Fibroblast of pulmonary artery (primary cell): ENCODE measurements around the gene FAM24A.
A peak's percentile ranks its signal among the peaks of the same experiment; 100 is the strongest.

ENCODE experiments used
- DNase-seq: peaks from one replicate; pipeline ENCODE4 v3.0.0-alpha.2; 2010; ENCODE audit warnings: low read depth
- H3K4me3 ChIP-seq: replicated peaks from 2 replicates; pipeline ENCODE4 v1.5.1; 2011; ENCODE audit warnings: low read depth, mild to moderate bottlenecking, control low read depth, low read length, moderate library complexity
- CTCF ChIP-seq: IDR thresholded peaks from 2 replicates; pipeline ENCODE4 v1.5.1; 2011; ENCODE audit warnings: mild to moderate bottlenecking, control low read depth, low read length, inconsistent platforms; ENCODE audit errors: missing control alignments

The FAM24A gene

DNA sequence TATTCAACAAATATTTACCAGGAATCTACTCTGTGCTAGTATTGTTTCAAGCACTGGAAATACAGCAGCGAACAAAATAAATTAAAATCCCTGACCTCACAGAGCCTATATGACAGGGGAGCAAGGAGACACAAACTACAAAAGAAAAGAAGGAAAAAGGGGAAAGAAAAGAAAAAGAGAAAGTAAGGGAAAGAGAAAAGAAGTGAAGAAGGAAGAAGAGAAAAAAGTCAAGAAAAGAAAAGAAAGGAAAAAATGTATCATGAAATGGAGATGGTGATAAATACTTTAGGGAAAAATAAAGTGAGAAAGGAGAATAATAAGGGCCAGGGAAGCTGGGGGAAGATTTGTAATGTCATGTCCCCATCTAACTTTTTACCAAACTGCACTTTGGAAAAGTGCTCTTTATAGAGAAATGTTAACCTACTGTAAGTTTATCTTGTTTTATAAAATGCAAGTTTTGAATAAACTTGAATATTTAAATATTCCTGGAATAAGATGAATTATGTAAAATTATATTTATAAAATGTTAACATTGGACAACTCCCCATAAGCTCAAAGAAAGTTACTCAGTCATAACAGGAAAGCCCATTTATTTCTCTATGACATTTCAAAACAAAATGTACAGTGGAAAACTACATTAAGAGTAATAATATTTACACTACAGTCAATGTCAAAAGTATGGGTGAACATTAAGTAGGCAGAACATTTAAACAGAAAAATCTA is 28.9 kb downstream of the FAM24A start:
- TF ChIP-seq CTCF = no peak
- H3K4me3 ChIP-seq = no peak overlapping the region
- no peak for DNase-seq

DNA sequence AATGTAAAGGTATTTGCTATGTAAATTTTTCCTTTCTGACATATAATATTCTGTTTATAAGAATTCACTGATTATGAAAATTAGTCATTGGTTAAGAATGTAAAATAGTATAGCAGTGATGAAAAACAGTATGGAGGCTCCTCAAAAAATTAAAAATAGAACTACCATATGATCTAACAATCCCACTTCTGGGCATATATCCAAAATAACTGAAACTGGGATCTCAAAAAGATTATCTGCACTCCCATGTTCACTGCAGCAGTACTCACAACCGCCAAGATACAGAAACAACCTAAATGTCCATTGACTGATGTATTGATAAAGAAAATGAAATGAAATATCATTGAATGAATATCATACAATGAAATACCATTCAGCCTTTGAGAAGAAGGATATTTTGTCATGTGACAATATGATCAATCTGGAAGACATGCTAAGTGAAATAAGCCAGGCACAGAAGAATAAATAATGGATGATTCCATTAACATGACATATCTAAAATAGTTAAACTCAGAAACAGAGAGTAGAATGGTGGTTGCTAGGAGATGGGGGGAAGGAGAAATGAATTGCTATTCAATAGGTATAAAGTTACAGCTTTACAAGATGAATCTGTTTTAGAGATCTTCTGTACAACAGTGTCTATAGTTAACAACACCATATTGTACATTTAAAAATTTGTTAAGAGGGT is 29.6 kb downstream of the FAM24A start:
- H3K4me3 ChIP-seq = no peak overlapping the region
- peak; percentile 79 for DNase-seq
- no peak for TF ChIP-seq CTCF

DNA sequence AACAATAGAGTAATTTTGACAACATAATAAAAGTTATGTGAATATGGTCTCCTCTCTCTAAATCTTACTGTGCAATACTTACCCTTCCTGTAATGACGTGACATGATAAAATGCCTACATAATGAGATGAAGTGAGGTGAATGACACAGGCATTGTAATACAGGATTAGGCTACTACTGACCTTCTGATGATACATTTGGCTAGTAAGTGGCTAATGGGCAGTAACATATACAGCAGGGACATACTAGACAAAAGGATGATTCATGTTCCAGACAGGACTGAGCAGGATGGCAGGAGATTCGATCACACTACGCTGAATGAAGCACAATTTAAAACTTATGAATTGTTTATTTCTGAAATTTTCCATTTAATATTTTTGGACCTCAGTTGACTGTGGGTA is 38.9 kb downstream of the FAM24A start:
- TF ChIP-seq CTCF = no peak
- H3K4me3 ChIP-seq = no peak overlapping the region
- no peak for DNase-seq

GRCh38 chr10:122953902-122954730 is 43.7 kb downstream of the FAM24A start, which contains the start of gene C10orf88:
TSS of gene C10orf88 (minus strand) at chr10:122954227. CDS start at chr10:122954178, 49 bp downstream.
- DNase-seq = peak; percentile 100
- no peak for TF ChIP-seq CTCF
- H3K4me3 ChIP-seq = peak within 1 kb of the TSS; percentile 78

DNA sequence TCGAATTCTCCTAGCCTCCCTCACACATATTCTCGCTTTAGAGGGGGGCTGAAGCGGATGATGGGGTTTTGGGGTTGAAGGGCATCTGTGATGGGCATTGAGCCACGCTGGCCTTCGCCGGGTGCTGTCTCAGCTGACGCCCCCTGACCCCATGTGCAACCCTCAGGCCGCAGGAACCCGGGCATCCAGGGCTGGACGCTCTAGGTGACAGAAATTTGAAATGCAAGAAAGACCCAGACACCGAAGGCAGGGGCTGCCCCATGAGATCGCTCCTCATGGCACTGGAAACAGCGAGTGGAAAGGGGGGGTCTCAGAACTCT is 44.3 kb downstream of the FAM24A start:
- H3K4me3 ChIP-seq = peak overlapping the region; percentile 78
- TF ChIP-seq CTCF = no peak
- no peak for DNase-seq

DNA sequence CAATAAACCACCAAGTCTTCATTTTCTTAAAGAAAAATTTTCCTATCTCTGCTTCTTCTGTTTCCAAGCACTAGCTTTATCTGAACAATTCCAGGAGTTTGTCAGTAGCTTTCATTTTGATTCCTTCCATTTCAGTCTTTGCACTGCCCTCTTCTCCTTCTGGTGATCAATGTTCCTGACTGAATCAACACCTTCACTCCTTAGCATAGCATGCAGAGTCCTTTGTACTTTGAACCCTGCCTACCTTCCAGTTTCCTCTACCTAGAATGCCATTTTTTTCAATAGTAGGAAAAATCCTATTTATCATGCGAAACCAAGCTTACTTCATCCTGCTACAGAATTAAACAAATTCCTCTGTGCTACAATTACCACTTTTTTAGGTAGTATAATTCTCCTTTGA is 45.5 kb downstream of the FAM24A start:
- TF ChIP-seq CTCF = no peak
- H3K4me3 ChIP-seq = no peak overlapping the region
- no peak for DNase-seq
